Measurements from ENCODE around the gene TOMM40. TPM values are rescaled to one million over a fixed set of nuclear protein-coding genes. Genes with fewer than 3 reads are reported as not detected.
A peak's percentile ranks its signal among the peaks of the same experiment; 100 is the strongest.

TOMM40 gene
- total and polyA plus RNA-seq, 9 of the 15 experiments (the other 6 are each of a cell fraction or from before 2014, with no cell fraction given) = 0.89 to 290 (median 160) TPM

DNA sequence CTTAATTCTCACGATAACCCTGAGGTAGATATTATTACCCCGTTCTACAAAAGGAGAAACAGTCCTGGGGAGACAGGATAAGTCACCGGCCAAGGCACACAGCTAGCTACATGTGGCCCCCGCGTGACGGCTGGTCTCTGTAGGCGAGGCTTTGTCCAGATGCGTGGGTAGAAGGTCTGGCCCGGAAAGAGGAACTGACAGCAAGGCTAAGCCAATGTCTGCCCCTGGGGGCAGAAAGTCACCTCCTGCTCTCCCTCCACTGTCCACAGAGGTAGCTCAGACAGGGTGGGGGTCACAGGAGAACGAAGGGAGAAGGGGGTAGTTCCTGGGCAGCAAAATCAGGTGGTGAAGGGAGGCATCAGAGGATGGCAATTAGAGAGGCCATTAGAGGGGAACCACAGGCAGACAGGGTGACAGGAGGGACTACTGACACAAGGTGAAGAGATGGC, 52.8 kb downstream of the TOMM40 start (continued):
- TF ChIP-seq, protein P1, sequence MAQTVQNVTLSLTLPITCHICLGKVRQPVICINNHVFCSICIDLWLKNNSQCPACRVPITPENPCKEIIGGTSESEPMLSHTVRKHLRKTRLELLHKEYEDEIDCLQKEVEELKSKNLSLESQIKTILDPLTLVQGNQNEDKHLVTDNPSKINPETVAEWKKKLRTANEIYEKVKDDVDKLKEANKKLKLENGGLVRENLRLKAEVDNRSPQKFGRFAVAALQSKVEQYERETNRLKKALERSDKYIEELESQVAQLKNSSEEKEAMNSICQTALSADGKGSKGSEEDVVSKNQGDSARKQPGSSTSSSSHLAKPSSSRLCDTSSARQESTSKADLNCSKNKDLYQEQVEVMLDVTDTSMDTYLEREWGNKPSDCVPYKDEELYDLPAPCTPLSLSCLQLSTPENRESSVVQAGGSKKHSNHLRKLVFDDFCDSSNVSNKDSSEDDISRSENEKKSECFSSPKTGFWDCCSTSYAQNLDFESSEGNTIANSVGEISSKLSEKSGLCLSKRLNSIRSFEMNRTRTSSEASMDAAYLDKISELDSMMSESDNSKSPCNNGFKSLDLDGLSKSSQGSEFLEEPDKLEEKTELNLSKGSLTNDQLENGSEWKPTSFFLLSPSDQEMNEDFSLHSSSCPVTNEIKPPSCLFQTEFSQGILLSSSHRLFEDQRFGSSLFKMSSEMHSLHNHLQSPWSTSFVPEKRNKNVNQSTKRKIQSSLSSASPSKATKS (CRISPR knock-in tag; IDR thresholded peaks at IDR 0.05) = no peak
- TF ChIP-seq TBP (optimal IDR thresholded peaks at IDR 0.05; ENCODE audit: low read depth, low read length) (no peak), TEAD2 (tag; IDR thresholded peaks at IDR 0.05) (no peak), SMARCE1 (IDR thresholded peaks at IDR 0.05) (peak; percentile 76), NCOA1 (IDR thresholded peaks at IDR 0.05; ENCODE audit: low read depth) (no peak), ZNF717 (CRISPR knock-in tag; IDR thresholded peaks at IDR 0.05) (no peak), SREBF1 (IDR thresholded peaks at IDR 0.05; ENCODE audit: borderline replicate concordance, low read depth, low read length) (no peak), ZNF41 (CRISPR knock-in tag; conservative IDR thresholded peaks at IDR 0.05) (0 out of 2 replicates have a peak, but pooled peaks have one; percentile 14), SREBF2 (CRISPR knock-in tag; IDR thresholded peaks at IDR 0.05) (no peak), HDAC1 (IDR thresholded peaks at IDR 0.05) (peak in 1 of 2 experiments; percentile 69; a peak in 1 of 4 replicates), ZNF175 (CRISPR knock-in tag; IDR thresholded peaks at IDR 0.05; ENCODE audit: low read depth) (no peak), KAT2B (IDR thresholded peaks at IDR 0.05; ENCODE audit: low read depth, low read length) (no peak), MTA3 (IDR thresholded peaks at IDR 0.05; ENCODE audit: borderline replicate concordance) (peak; percentile 81), CBX5 (IDR thresholded peaks at IDR 0.05; ENCODE audit: borderline replicate concordance, low read depth) (peak; percentile 38; the same call in 1 of the 2 replicates), GABPA (tag; conservative IDR thresholded peaks at IDR 0.05; ENCODE audit: low read depth) (peak; percentile 53), NCOR1 (IDR thresholded peaks at IDR 0.05) (peak; percentile 33; the same call in 1 of the 2 replicates)
- TF ChIP-seq, protein P2, sequence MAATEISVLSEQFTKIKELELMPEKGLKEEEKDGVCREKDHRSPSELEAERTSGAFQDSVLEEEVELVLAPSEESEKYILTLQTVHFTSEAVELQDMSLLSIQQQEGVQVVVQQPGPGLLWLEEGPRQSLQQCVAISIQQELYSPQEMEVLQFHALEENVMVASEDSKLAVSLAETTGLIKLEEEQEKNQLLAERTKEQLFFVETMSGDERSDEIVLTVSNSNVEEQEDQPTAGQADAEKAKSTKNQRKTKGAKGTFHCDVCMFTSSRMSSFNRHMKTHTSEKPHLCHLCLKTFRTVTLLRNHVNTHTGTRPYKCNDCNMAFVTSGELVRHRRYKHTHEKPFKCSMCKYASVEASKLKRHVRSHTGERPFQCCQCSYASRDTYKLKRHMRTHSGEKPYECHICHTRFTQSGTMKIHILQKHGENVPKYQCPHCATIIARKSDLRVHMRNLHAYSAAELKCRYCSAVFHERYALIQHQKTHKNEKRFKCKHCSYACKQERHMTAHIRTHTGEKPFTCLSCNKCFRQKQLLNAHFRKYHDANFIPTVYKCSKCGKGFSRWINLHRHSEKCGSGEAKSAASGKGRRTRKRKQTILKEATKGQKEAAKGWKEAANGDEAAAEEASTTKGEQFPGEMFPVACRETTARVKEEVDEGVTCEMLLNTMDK (IDR thresholded peaks at IDR 0.05; ENCODE audit: borderline replicate concordance, insufficient read depth, low read depth, low read length, poor library complexity, severe bottlenecking) = no peak
- TF ChIP-seq, protein P3, sequence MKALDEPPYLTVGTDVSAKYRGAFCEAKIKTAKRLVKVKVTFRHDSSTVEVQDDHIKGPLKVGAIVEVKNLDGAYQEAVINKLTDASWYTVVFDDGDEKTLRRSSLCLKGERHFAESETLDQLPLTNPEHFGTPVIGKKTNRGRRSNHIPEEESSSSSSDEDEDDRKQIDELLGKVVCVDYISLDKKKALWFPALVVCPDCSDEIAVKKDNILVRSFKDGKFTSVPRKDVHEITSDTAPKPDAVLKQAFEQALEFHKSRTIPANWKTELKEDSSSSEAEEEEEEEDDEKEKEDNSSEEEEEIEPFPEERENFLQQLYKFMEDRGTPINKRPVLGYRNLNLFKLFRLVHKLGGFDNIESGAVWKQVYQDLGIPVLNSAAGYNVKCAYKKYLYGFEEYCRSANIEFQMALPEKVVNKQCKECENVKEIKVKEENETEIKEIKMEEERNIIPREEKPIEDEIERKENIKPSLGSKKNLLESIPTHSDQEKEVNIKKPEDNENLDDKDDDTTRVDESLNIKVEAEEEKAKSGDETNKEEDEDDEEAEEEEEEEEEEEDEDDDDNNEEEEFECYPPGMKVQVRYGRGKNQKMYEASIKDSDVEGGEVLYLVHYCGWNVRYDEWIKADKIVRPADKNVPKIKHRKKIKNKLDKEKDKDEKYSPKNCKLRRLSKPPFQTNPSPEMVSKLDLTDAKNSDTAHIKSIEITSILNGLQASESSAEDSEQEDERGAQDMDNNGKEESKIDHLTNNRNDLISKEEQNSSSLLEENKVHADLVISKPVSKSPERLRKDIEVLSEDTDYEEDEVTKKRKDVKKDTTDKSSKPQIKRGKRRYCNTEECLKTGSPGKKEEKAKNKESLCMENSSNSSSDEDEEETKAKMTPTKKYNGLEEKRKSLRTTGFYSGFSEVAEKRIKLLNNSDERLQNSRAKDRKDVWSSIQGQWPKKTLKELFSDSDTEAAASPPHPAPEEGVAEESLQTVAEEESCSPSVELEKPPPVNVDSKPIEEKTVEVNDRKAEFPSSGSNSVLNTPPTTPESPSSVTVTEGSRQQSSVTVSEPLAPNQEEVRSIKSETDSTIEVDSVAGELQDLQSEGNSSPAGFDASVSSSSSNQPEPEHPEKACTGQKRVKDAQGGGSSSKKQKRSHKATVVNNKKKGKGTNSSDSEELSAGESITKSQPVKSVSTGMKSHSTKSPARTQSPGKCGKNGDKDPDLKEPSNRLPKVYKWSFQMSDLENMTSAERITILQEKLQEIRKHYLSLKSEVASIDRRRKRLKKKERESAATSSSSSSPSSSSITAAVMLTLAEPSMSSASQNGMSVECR (CRISPR knock-in tag; IDR thresholded peaks at IDR 0.05) = peak; percentile 59; the same call in 1 of the 2 replicates
- TF ChIP-seq, protein P4, sequence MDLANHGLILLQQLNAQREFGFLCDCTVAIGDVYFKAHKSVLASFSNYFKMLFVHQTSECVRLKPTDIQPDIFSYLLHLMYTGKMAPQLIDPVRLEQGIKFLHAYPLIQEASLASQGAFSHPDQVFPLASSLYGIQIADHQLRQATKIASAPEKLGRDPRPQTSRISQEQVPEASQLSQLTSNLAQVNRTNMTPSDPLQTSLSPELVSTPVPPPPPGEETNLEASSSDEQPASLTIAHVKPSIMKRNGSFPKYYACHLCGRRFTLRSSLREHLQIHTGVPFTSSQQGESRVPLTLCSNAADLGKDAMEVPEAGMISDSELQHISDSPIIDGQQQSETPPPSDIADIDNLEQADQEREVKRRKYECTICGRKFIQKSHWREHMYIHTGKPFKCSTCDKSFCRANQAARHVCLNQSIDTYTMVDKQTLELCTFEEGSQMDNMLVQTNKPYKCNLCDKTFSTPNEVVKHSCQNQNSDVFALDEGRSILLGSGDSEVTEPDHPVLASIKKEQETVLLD (IDR thresholded peaks at IDR 0.05) = peak; percentile 38; the same call in 1 of the 2 replicates

Measured in K562 (cell line).